Memory B cell (primary cell): ENCODE measurements around the gene CEMIP.
"Not testable (repeated sequence)": the region's sequence is repeated elsewhere in the genome, so short reads cannot be mapped to it uniquely, and the experiment has no call there.

Source experiments
- ATAC-seq: fragments of 150-1000 bp; cut with Tn5 transposase; 2 replicates; pipeline ENCODE4 v1.10.0; 2021; ENCODE audit warnings: low read depth, mild to moderate bottlenecking, moderate library complexity
- DNase-seq, 2 donors: peaks; one replicate each; pipeline ENCODE4 v3.0.0; 2022; ENCODE audit warnings: low spot score in 2 of 2
- H3K27ac Mint-ChIP-seq: one replicate; pipeline ENCODE4 v1.8.0; 2022; ENCODE audit warnings: mild to moderate bottlenecking, moderate library complexity, mixed read lengths
- H3K27me3 Mint-ChIP-seq: one replicate; pipeline ENCODE4 v1.8.0; 2022; ENCODE audit warnings: mixed read lengths
- H3K36me3 Mint-ChIP-seq: one replicate; pipeline ENCODE4 v1.8.0; 2022; ENCODE audit warnings: mild to moderate bottlenecking, mixed read lengths
- H3K4me1 Mint-ChIP-seq: one replicate; pipeline ENCODE4 v1.8.0; 2022; ENCODE audit warnings: mixed read lengths
- H3K4me3 Mint-ChIP-seq: one replicate; pipeline ENCODE4 v1.8.0; 2022; ENCODE audit warnings: mild to moderate bottlenecking, moderate library complexity, mixed read lengths
- H3K9me3 Mint-ChIP-seq: one replicate; pipeline ENCODE4 v1.8.0; 2022; ENCODE audit warnings: mixed read lengths

Gene CEMIP

DNA sequence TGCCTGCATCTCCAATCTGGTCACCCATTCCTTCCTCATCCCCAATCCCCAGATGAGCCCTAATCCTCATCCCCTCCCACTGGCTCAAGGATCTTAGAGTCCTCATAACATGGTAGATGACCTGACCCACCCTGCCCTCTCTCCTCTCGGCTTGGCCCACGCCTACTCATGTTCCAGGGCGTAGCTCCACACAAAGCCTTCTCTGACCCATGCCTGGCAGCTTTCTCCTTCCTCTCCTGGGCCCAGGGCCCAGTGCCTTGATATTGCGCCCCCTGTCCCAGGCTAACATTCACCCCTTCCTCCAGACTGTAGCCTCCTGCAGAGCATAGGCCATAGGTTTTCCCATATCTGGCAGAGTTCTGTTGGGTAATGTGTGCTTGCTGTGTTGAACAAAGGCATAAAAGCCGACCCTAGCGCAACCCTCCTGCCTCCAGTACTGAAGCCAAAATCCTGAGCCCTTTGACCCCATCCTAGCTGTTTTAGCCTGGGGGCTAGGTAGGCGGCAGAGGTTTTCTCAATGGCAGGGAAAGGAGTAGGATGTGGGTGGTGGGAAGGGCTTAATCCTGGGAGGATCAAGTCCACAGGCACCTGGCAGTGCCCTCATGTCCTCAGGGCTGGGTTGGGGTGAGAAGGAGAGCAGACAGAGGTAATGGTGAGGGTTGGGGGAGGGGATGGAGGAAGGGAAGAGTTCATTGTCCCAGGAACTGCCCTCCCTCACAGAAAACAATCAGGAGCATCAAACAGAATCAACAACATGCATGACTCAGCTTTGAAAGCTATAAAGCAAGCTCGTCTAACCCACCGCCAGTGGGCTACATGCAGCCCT lies 175.0 kb downstream of the CEMIP start:
- Mint-ChIP-seq H3K4me1 (peaks cover 9% of the 10 kb centered on the region), H3K27me3 (no peaks in the 10 kb centered on the region), H3K36me3 (peaks cover 42% of the 10 kb centered on the region), H3K9me3 (no peaks in the 10 kb centered on the region), H3K4me3 (no peak overlapping the region), H3K27ac (no peak overlapping the region)
- DNase-seq (no peak), ATAC-seq (no peak)

DNA sequence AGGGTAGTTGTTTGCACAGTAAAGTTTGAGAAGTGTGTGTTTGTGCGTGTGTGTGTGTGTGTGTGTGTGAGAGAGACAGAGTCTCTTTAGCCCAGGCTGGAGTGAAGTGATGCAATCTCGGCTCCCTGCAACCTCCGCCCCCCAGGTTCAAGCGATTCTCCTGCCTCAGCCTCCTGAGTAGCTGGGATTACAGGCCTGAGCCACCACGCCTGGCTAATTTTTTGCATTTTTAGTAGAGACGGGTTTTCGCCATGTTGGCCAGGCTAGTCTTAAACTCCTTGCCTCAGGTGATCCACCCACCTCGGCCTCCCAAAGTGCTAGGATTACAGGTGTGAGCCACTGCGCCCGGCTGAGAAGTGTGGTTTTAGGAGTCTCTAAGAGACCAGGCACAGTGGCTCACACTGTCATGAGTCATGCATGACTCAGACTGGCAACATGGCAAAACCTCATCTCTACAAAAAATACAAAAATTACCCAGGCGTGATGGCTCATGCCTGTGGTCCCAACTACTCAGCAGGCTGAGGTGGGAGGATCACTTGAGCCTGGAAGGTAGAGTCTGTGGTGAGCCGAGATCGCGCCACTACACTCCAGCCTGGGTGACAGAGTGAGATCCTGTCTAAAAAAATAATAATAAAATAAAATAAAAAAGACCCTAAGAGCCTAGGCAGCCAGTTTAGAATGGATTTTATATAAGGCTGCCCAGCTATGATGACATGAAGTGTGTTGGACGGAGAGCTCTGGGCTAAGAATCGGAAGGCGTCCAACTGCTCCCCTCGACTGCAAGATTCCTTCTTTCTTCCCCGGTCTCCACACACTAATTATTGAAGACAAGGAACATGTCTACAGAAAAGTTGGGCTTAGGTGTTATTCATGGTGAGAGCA lies 176.6 kb downstream of the CEMIP start:
- not testable (repeated sequence) for H3K4me1 Mint-ChIP-seq, DNase-seq, H3K27me3 Mint-ChIP-seq, H3K27ac Mint-ChIP-seq, H3K4me3 Mint-ChIP-seq, ATAC-seq, H3K9me3 Mint-ChIP-seq
- H3K36me3 Mint-ChIP-seq, result peaks cover 36% of the 10 kb centered on the region

- H3K27me3 Mint-ChIP-seq, result no peaks in the 10 kb centered on the region
- H3K9me3 Mint-ChIP-seq, result no peaks in the 10 kb centered on the region
- no peak overlapping the region for H3K27ac Mint-ChIP-seq
- DNase-seq, result no peak
- H3K36me3 Mint-ChIP-seq, result peaks cover 37% of the 10 kb centered on the region
- H3K4me1 Mint-ChIP-seq, result peaks cover 15% of the 10 kb centered on the region
- no peak for ATAC-seq
- H3K4me3 Mint-ChIP-seq, result no peak overlapping the region
Observed at GRCh38 chr15:80957556-80957955, 178.4 kb downstream of the CEMIP start.

- H3K27me3 Mint-ChIP-seq, result no peaks in the 10 kb centered on the region
Observed at GRCh38 chr15:80957976-80958375, 178.8 kb downstream of the CEMIP start.

DNA sequence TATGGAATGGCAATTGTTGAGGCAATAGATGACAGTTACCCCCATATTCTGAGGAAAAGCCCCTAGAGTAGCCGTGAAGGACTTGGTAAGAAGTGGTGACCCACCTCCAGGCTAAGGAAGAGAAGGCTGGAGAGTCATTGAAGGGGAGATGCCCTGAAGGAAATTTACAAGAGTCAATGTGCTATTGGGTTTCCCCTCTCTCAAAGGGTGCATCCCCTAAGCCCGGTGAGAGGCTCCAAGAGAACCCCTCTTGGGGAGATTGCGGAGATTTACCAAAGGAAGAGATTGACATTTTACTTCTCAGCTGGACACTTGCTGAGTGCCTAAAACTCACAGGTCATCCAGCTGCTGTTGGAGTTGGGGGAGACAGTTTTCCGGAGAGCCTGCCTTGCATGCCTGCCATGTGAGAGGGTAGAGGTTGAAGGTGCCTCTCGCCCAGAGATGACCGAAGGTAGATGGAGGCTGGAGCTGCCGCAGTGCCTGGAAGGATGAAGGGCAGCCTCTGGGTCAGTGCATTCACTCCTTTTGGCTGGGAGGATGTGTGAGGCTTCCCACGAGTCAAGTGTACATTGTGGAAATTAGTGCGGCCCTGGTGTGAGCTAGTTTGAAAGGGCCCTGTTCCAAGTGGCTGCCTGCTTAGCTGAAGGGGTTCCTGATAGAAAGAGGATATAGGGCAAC lies 179.8 kb downstream of the CEMIP start:
- H3K4me3 Mint-ChIP-seq, result no peak overlapping the region
- no peaks in the 10 kb centered on the region for H3K27me3 Mint-ChIP-seq
- H3K36me3 Mint-ChIP-seq, result peaks cover 36% of the 10 kb centered on the region
- no peaks in the 10 kb centered on the region for H3K9me3 Mint-ChIP-seq
- ATAC-seq, result no peak
- no peak for DNase-seq
- H3K4me1 Mint-ChIP-seq, result peaks cover 15% of the 10 kb centered on the region
- no peak overlapping the region for H3K27ac Mint-ChIP-seq

More at GRCh38 chr15:80957976-80958375, 178.8 kb downstream of the CEMIP start:
- Mint-ChIP-seq H3K4me3 (no peak overlapping the region), H3K9me3 (no peaks in the 10 kb centered on the region), H3K36me3 (peaks cover 37% of the 10 kb centered on the region), H3K27ac (no peak overlapping the region), H3K4me1 (peaks cover 15% of the 10 kb centered on the region)
- DNase-seq, result no peak
- no peak for ATAC-seq

- H3K27me3 Mint-ChIP-seq, H3K4me3 Mint-ChIP-seq, H3K27ac Mint-ChIP-seq, H3K9me3 Mint-ChIP-seq, ATAC-seq, DNase-seq: not testable (repeated sequence)
- H3K4me1 Mint-ChIP-seq, result peaks cover 12% of the 10 kb centered on the region
- peaks cover 39% of the 10 kb centered on the region for H3K36me3 Mint-ChIP-seq
Observed at GRCh38 chr15:80965454-80965853, 186.3 kb downstream of the CEMIP start.

GRCh38 chr15:80966431-80967197 lies 187.4 kb downstream of the CEMIP start:
- ATAC-seq (no peak), DNase-seq (no peak)
- Mint-ChIP-seq H3K4me3 (no peak overlapping the region), H3K36me3 (peaks cover 33% of the 10 kb centered on the region), H3K9me3 (peaks cover 2% of the 10 kb centered on the region), H3K27ac (no peak overlapping the region), H3K4me1 (peaks cover 14% of the 10 kb centered on the region), H3K27me3 (no peaks in the 10 kb centered on the region)

- H3K27me3 Mint-ChIP-seq, result no peaks in the 10 kb centered on the region
- no peak for DNase-seq
- H3K4me1 Mint-ChIP-seq, result peaks cover 9% of the 10 kb centered on the region
- peaks cover 2% of the 10 kb centered on the region for H3K9me3 Mint-ChIP-seq
- H3K36me3 Mint-ChIP-seq, result peaks cover 28% of the 10 kb centered on the region
- H3K27ac Mint-ChIP-seq, result no peak overlapping the region
- no peak overlapping the region for H3K4me3 Mint-ChIP-seq
- no peak for ATAC-seq
Observed at GRCh38 chr15:80967451-80967850, 188.3 kb downstream of the CEMIP start.

GRCh38 chr15:80967991-80968510 lies 188.9 kb downstream of the CEMIP start:
- Mint-ChIP-seq H3K4me3 (no peak overlapping the region), H3K27ac (no peak overlapping the region), H3K36me3 (peaks cover 22% of the 10 kb centered on the region), H3K4me1 (peaks cover 6% of the 10 kb centered on the region), H3K27me3 (no peaks in the 10 kb centered on the region), H3K9me3 (peaks cover 2% of the 10 kb centered on the region)
- no peak for DNase-seq
- no peak for ATAC-seq

DNA sequence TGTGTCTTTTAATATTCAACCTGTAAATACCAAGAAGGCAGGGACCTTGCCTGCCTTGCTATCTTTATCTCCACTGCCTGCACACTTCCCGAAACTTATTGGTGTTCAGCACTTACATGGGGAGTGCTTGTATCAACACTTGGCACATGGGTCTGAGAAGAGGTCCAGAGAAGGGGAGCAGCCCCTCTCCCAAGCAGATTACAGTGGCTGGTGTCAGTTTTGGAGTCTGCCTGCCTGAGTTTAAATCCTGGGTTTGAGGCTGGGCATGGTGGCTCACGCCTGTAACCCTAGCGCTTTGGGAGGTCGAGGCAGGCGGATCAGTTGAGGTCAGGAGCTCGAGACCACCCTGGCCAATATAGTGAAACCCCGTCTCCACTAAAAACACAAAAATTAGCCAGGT lies 190.1 kb downstream of the CEMIP start:
- Mint-ChIP-seq H3K36me3 (peaks cover 16% of the 10 kb centered on the region), H3K27ac (no peak overlapping the region)

GRCh38 chr15:80970018-80970657 lies 191.0 kb downstream of the CEMIP start:
- Mint-ChIP-seq H3K4me1 (peaks cover 8% of the 10 kb centered on the region), H3K27ac (no peak overlapping the region), H3K27me3 (no peaks in the 10 kb centered on the region), H3K9me3 (no peaks in the 10 kb centered on the region), H3K4me3 (no peak overlapping the region), H3K36me3 (peaks cover 7% of the 10 kb centered on the region)
- DNase-seq (peak; percentile 65 to 70), ATAC-seq (peak; percentile 50)

More for the DNA sequence above, 190.1 kb downstream of the CEMIP start:
- H3K4me1 Mint-ChIP-seq, result peaks cover 8% of the 10 kb centered on the region
- DNase-seq (no peak), ATAC-seq (no peak)
- no peaks in the 10 kb centered on the region for H3K27me3 Mint-ChIP-seq
- H3K9me3 Mint-ChIP-seq, result peaks cover 2% of the 10 kb centered on the region
- no peak overlapping the region for H3K4me3 Mint-ChIP-seq

DNA sequence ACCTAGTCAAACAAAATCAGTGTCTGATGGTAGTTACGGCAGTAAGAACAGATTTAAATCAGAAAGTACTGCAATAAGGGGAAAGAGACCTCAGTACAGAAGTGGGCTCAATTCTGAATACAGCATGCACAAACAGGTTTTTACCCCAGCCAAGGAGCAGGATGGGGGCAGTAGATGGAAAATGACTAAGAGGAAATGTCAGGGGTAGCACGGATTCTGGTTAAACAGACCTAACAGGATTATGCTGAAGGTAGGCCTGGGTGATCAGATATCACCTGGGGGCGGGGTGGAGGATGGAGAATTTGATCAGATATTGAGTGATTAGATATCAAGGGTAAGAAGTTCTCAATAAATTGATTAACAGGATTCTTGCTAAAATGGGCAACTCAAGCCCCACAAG lies 191.5 kb downstream of the CEMIP start:
- Mint-ChIP-seq H3K4me3 (no peak overlapping the region), H3K36me3 (peaks cover 2% of the 10 kb centered on the region), H3K27ac (no peak overlapping the region), H3K27me3 (no peaks in the 10 kb centered on the region), H3K9me3 (no peaks in the 10 kb centered on the region), H3K4me1 (peaks cover 11% of the 10 kb centered on the region)
- ATAC-seq (no peak), DNase-seq (no peak)

DNA sequence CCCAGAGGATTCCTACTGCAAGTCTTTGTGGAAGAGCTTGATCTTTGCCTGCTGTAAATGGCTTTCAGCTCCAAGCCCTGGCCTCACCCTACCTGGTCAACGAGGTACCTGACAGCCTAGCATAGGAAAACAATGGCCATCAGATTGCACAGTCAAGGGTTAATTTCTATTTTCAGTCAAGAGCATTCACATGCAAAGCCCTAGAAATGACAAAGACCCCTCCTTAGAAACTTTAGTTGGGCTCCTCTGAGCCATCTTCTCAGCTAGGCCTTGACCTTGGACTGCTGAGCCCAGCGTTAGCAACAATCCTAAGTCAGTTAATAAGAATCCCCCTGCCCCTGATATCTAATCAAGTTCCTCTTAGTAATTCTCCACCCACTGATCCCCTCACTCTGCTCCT lies 192.0 kb downstream of the CEMIP start:
- Mint-ChIP-seq H3K36me3 (peaks cover 2% of the 10 kb centered on the region), H3K4me1 (peaks cover 11% of the 10 kb centered on the region), H3K9me3 (no peaks in the 10 kb centered on the region), H3K27me3 (no peaks in the 10 kb centered on the region), H3K4me3 (no peak overlapping the region), H3K27ac (peak overlapping the region; percentile 39)
- ATAC-seq, result no peak
- DNase-seq, result no peak
